HUES48 (cell line): ENCODE data around the gene HSD17B4.

Experiments
- H3K27ac ChIP-seq: one replicate; pipeline ENCODE4 v1.7.0; 2013; ENCODE audit warnings: low read depth, low read length, inconsistent platforms
- H3K27me3 ChIP-seq: 2 replicates; pipeline ENCODE4 v1.6.1; 2013; ENCODE audit warnings: mild to moderate bottlenecking, low read length; ENCODE audit not compliant: control insufficient read depth, insufficient read depth
- H3K36me3 ChIP-seq: 2 replicates; pipeline ENCODE4 v1.6.1; 2013; ENCODE audit warnings: low read length; ENCODE audit not compliant: control insufficient read depth, insufficient read depth
- H3K4me1 ChIP-seq: 2 replicates; pipeline ENCODE4 v1.6.1; 2013; ENCODE audit warnings: mild to moderate bottlenecking, low read length; ENCODE audit not compliant: control insufficient read depth, insufficient read depth
- H3K4me3 ChIP-seq: 2 replicates; pipeline ENCODE4 v1.5.1; 2013; ENCODE audit warnings: mild to moderate bottlenecking, low read depth, low read length
- H3K9ac ChIP-seq: 2 replicates; pipeline ENCODE4 v1.6.1; 2013; ENCODE audit warnings: mild to moderate bottlenecking, low read depth, low read length, moderate library complexity
- H3K9me3 ChIP-seq: 2 replicates; pipeline ENCODE4 v1.6.1; 2013; ENCODE audit warnings: low read length; ENCODE audit not compliant: control insufficient read depth, insufficient read depth

The HSD17B4 gene

GRCh38 chr5:119537704-119538103, 85.4 kb downstream of the HSD17B4 start:
- H3K9me3 ChIP-seq: no peaks in the 10 kb centered on the region
- H3K27ac ChIP-seq: peak overlapping the region; percentile 24
- no peak overlapping the region for H3K4me3 ChIP-seq
- no peak overlapping the region for H3K9ac ChIP-seq
- H3K4me1 ChIP-seq: no peaks in the 10 kb centered on the region
- H3K27me3 ChIP-seq: no peaks in the 10 kb centered on the region
- peaks cover 78% of the 10 kb centered on the region for H3K36me3 ChIP-seq

- Histone ChIP-seq H3K27me3 (no peaks in the 10 kb centered on the region), H3K4me3 (no peak overlapping the region), H3K4me1 (no peaks in the 10 kb centered on the region), H3K27ac (no peak overlapping the region), H3K9me3 (no peaks in the 10 kb centered on the region), H3K9ac (no peak overlapping the region), H3K36me3 (peaks cover 61% of the 10 kb centered on the region)
These were observed 89.4 kb downstream of the HSD17B4 start for GRCh38 chr5:119541716-119542115.

- H3K4me3 ChIP-seq: no peak overlapping the region
- no peak overlapping the region for H3K9ac ChIP-seq
These were observed 99.5 kb downstream of the HSD17B4 start for GRCh38 chr5:119551819-119552218.

GRCh38 chr5:119554597-119554996, 102.3 kb downstream of the HSD17B4 start:
- no peak overlapping the region for H3K27ac ChIP-seq

More at GRCh38 chr5:119551819-119552218, 99.5 kb downstream of the HSD17B4 start:
- H3K27me3 ChIP-seq: no peaks in the 10 kb centered on the region
- no peaks in the 10 kb centered on the region for H3K9me3 ChIP-seq
- H3K4me1 ChIP-seq: no peaks in the 10 kb centered on the region
- no peak overlapping the region for H3K27ac ChIP-seq
- H3K36me3 ChIP-seq: peaks cover 4% of the 10 kb centered on the region; the same call in 1 of the 2 replicates

GRCh38 chr5:119570910-119571309, 118.6 kb downstream of the HSD17B4 start:
- Histone ChIP-seq H3K4me1 (no peaks in the 10 kb centered on the region), H3K4me3 (no peak overlapping the region), H3K9me3 (no peaks in the 10 kb centered on the region), H3K36me3 (no peaks in the 10 kb centered on the region), H3K9ac (no peak overlapping the region), H3K27me3 (no peaks in the 10 kb centered on the region), H3K27ac (no peak overlapping the region)

More at GRCh38 chr5:119554597-119554996, 102.3 kb downstream of the HSD17B4 start:
- no peaks in the 10 kb centered on the region for H3K36me3 ChIP-seq
- H3K4me1 ChIP-seq: no peaks in the 10 kb centered on the region
- H3K27me3 ChIP-seq: no peaks in the 10 kb centered on the region
- H3K4me3 ChIP-seq: no peak overlapping the region
- no peak overlapping the region for H3K9ac ChIP-seq
- H3K9me3 ChIP-seq: no peaks in the 10 kb centered on the region

GRCh38 chr5:119578937-119579336, 126.6 kb downstream of the HSD17B4 start:
- Histone ChIP-seq H3K4me3 (no peak overlapping the region), H3K27me3 (no peaks in the 10 kb centered on the region), H3K27ac (no peak overlapping the region), H3K4me1 (peaks cover 12% of the 10 kb centered on the region), H3K36me3 (no peaks in the 10 kb centered on the region), H3K9me3 (no peaks in the 10 kb centered on the region), H3K9ac (no peak overlapping the region)

GRCh38 chr5:119582987-119583386, 130.7 kb downstream of the HSD17B4 start:
- Histone ChIP-seq H3K4me1 (peaks cover 12% of the 10 kb centered on the region), H3K27me3 (no peaks in the 10 kb centered on the region), H3K9ac (no peak overlapping the region), H3K4me3 (no peak overlapping the region), H3K36me3 (no peaks in the 10 kb centered on the region), H3K9me3 (no peaks in the 10 kb centered on the region), H3K27ac (peak overlapping the region; percentile 8)

- H3K4me1 ChIP-seq: peaks cover 12% of the 10 kb centered on the region
These were observed 131.4 kb downstream of the HSD17B4 start for GRCh38 chr5:119583684-119584083.

More at GRCh38 chr5:119583684-119584083, 131.4 kb downstream of the HSD17B4 start:
- Histone ChIP-seq H3K9me3 (no peaks in the 10 kb centered on the region), H3K9ac (no peak overlapping the region), H3K36me3 (no peaks in the 10 kb centered on the region), H3K27me3 (no peaks in the 10 kb centered on the region), H3K4me3 (no peak overlapping the region), H3K27ac (no peak overlapping the region)
